HepG2 (cell line): ENCODE data around the gene KAT2A. TPM values are rescaled to one million over a fixed set of nuclear protein-coding genes. Genes with fewer than 3 reads are reported as not detected.
A peak's percentile ranks its signal among the peaks of the same experiment; 100 is the strongest.

Experiments
- DBP ChIP-seq: sonication (generic); formaldehyde crosslinking; IDR thresholded peaks from 2 replicates; pipeline ENCODE4 v1.4.0; 2020; ENCODE audit warnings: missing genetic modification reagents; ENCODE audit errors: not compliant biosample characterization
- GATAD2A ChIP-seq: IDR thresholded peaks from 2 replicates; pipeline ENCODE4 v1.6.1; 2016
- KDM5A ChIP-seq: fragments of 200-600 bp; sonication (generic); IDR thresholded peaks from 2 replicates; pipeline ENCODE4 v1.7.0; 2018; ENCODE audit warnings: antibody characterized with exemption, mild to moderate bottlenecking, low read length, borderline replicate concordance
- KMT2B ChIP-seq: IDR thresholded peaks from 2 replicates; pipeline ENCODE4 v1.6.1; 2016; ENCODE audit warnings: missing genetic modification reagents, missing compliant biosample characterization
- MZF1 ChIP-seq: sonication (generic); formaldehyde crosslinking; IDR thresholded peaks from 2 replicates; pipeline ENCODE4 v1.8.1; 2023; ENCODE audit warnings: mild to moderate bottlenecking, missing genetic modification reagents, borderline replicate concordance
- NR2F6 ChIP-seq, 2 experiments: IDR thresholded peaks; 2 replicates each; pipeline ENCODE4 v1.6.1; 2016; ENCODE audit warnings: antibody characterized with exemption in 1 of 2, mild to moderate bottlenecking in 1 of 2
- SKI ChIP-seq: fragments of 450-650 bp; IDR thresholded peaks from one replicate; pipeline ENCODE4 v1.6.1; 2018; ENCODE audit warnings: mild to moderate bottlenecking; ENCODE audit not compliant: partially characterized antibody
- SSRP1 ChIP-seq: IDR thresholded peaks from 2 replicates; pipeline ENCODE4 v1.6.1; 2016; ENCODE audit warnings: control low read depth
- TEAD3 ChIP-seq: optimal IDR thresholded peaks from 2 replicates; pipeline ENCODE3; 2016; ENCODE audit warnings: borderline replicate concordance
- ZBTB7B ChIP-seq: sonication (generic); formaldehyde crosslinking; IDR thresholded peaks from 2 replicates; pipeline ENCODE4 v1.4.0; 2020; ENCODE audit warnings: missing genetic modification reagents
- ZC3H13 ChIP-seq: sonication (generic); formaldehyde crosslinking; IDR thresholded peaks from 2 replicates; pipeline ENCODE4 v1.8.1; 2023; ENCODE audit warnings: mild to moderate bottlenecking, missing genetic modification reagents, moderate library complexity
- ZNF354B ChIP-seq: sonication (generic); formaldehyde crosslinking; IDR thresholded peaks from 2 replicates; pipeline ENCODE4 v1.8.0; 2022; ENCODE audit warnings: mild to moderate bottlenecking, missing genetic modification reagents
- ZNF564 ChIP-seq: sonication (generic); formaldehyde crosslinking; IDR thresholded peaks from 2 replicates; pipeline ENCODE4 v1.8.1; 2023; ENCODE audit warnings: mild to moderate bottlenecking, missing genetic modification reagents
- ZNF674 ChIP-seq: sonication (generic); formaldehyde crosslinking; IDR thresholded peaks from 2 replicates; pipeline ENCODE4 v1.5.0; 2020; ENCODE audit warnings: low read depth, mild to moderate bottlenecking, missing genetic modification reagents
- polyA plus RNA-seq, 8 experiments: library from polyadenylated mRNA; depleted of rRNA in 3 of 8; stranded (reverse) in 7 of 8; unstranded in 1 of 8; fragments of >200 nt; fragmentation: Illumina TruSeq in 4 of 8; extraction: Trizol in 4 of 8; gene quantifications; 2 replicates each; pipeline versions ENCODE4 v1.2.1 to v1.2.3, GENCODE V29; 2011 to 2016; ENCODE audit warnings: low read depth in 4 of 8, missing spikeins in 1 of 8, mixed read lengths in 1 of 8; ENCODE audit not compliant: insufficient read depth in 1 of 8
- total RNA-seq, 5 experiments: library from RNA; depleted of rRNA; stranded (reverse); fragments of >200 nt; fragmentation: Illumina TruSeq; extraction: Trizol; gene quantifications; 2 replicates each; pipeline ENCODE4 v1.2.3, GENCODE V29; 2016; ENCODE audit warnings: low read depth in 1 of 5
- TF ChIP-seq, protein P1 (sequence below): sonication (generic); formaldehyde crosslinking; IDR thresholded peaks from 2 replicates; pipeline ENCODE4 v1.5.0; 2020; ENCODE audit warnings: mild to moderate bottlenecking, missing genetic modification reagents, borderline replicate concordance
- TF ChIP-seq, protein P2 (sequence below): IDR thresholded peaks from 2 replicates; pipeline ENCODE4 v1.6.1; 2016; ENCODE audit warnings: mild to moderate bottlenecking, missing biosample characterization, missing genetic modification reagents
- TF ChIP-seq, protein P3 (sequence below): sonication (generic); formaldehyde crosslinking; IDR thresholded peaks from 2 replicates; pipeline ENCODE4 v1.4.0; 2020; ENCODE audit warnings: missing genetic modification reagents
- TF ChIP-seq, protein P4 (sequence below): sonication (generic); formaldehyde crosslinking; IDR thresholded peaks from 2 replicates; pipeline ENCODE4 v1.4.0; 2020; ENCODE audit warnings: missing genetic modification reagents, low read depth, mild to moderate bottlenecking, borderline replicate concordance

Gene KAT2A
- total and polyA plus RNA-seq, 2 of the 13 experiments (the other 11 are each of a cell fraction or from before 2014, with no cell fraction given): 29.1 to 90.4 TPM

GRCh38 chr17:42067371-42068091 lies 53.6 kb downstream of the KAT2A start (continued):
- TF ChIP-seq, protein P1, sequence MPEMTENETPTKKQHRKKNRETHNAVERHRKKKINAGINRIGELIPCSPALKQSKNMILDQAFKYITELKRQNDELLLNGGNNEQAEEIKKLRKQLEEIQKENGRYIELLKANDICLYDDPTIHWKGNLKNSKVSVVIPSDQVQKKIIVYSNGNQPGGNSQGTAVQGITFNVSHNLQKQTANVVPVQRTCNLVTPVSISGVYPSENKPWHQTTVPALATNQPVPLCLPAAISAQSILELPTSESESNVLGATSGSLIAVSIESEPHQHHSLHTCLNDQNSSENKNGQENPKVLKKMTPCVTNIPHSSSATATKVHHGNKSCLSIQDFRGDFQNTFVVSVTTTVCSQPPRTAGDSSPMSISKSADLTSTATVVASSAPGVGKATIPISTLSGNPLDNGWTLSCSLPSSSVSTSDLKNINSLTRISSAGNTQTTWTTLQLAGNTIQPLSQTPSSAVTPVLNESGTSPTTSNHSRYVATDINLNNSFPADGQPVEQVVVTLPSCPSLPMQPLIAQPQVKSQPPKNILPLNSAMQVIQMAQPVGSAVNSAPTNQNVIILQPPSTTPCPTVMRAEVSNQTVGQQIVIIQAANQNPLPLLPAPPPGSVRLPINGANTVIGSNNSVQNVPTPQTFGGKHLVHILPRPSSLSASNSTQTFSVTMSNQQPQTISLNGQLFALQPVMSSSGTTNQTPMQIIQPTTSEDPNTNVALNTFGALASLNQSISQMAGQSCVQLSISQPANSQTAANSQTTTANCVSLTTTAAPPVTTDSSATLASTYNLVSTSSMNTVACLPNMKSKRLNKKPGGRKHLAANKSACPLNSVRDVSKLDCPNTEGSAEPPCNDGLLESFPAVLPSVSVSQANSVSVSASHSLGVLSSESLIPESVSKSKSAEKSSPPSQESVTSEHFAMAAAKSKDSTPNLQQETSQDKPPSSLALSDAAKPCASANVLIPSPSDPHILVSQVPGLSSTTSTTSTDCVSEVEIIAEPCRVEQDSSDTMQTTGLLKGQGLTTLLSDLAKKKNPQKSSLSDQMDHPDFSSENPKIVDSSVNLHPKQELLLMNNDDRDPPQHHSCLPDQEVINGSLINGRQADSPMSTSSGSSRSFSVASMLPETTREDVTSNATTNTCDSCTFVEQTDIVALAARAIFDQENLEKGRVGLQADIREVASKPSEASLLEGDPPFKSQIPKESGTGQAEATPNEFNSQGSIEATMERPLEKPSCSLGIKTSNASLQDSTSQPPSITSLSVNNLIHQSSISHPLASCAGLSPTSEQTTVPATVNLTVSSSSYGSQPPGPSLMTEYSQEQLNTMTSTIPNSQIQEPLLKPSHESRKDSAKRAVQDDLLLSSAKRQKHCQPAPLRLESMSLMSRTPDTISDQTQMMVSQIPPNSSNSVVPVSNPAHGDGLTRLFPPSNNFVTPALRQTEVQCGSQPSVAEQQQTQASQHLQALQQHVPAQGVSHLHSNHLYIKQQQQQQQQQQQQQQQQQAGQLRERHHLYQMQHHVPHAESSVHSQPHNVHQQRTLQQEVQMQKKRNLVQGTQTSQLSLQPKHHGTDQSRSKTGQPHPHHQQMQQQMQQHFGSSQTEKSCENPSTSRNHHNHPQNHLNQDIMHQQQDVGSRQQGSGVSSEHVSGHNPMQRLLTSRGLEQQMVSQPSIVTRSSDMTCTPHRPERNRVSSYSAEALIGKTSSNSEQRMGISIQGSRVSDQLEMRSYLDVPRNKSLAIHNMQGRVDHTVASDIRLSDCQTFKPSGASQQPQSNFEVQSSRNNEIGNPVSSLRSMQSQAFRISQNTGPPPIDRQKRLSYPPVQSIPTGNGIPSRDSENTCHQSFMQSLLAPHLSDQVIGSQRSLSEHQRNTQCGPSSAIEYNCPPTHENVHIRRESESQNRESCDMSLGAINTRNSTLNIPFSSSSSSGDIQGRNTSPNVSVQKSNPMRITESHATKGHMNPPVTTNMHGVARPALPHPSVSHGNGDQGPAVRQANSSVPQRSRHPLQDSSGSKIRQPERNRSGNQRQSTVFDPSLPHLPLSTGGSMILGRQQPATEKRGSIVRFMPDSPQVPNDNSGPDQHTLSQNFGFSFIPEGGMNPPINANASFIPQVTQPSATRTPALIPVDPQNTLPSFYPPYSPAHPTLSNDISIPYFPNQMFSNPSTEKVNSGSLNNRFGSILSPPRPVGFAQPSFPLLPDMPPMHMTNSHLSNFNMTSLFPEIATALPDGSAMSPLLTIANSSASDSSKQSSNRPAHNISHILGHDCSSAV (CRISPR knock-in tag): no peak
- TF ChIP-seq KMT2B (CRISPR knock-in tag): no peak
- peak; percentile 89 for TF ChIP-seq ZBTB7B (CRISPR knock-in tag)
- no peak for TF ChIP-seq ZNF564 (CRISPR knock-in tag)
- TF ChIP-seq, protein P2, sequence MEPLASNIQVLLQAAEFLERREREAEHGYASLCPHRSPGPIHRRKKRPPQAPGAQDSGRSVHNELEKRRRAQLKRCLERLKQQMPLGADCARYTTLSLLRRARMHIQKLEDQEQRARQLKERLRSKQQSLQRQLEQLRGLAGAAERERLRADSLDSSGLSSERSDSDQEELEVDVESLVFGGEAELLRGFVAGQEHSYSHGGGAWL (CRISPR knock-in tag): 0 out of 2 replicates have a peak, but pooled peaks have one; percentile 29
- TF ChIP-seq GATAD2A (CRISPR knock-in tag): peak; percentile 49; the same call in 1 of the 2 replicates
- TF ChIP-seq TEAD3 (CRISPR knock-in tag): peak; percentile 68
- TF ChIP-seq KDM5A: no peak
- TF ChIP-seq, protein P3, sequence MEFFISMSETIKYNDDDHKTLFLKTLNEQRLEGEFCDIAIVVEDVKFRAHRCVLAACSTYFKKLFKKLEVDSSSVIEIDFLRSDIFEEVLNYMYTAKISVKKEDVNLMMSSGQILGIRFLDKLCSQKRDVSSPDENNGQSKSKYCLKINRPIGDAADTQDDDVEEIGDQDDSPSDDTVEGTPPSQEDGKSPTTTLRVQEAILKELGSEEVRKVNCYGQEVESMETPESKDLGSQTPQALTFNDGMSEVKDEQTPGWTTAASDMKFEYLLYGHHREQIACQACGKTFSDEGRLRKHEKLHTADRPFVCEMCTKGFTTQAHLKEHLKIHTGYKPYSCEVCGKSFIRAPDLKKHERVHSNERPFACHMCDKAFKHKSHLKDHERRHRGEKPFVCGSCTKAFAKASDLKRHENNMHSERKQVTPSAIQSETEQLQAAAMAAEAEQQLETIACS: no peak
- TF ChIP-seq SSRP1: no peak; the same call in 1 of the 2 replicates
- no peak for TF ChIP-seq ZNF354B (CRISPR knock-in tag)
- no peak for TF ChIP-seq MZF1 (CRISPR knock-in tag)
- TF ChIP-seq SKI: no peak
- TF ChIP-seq, protein P4, sequence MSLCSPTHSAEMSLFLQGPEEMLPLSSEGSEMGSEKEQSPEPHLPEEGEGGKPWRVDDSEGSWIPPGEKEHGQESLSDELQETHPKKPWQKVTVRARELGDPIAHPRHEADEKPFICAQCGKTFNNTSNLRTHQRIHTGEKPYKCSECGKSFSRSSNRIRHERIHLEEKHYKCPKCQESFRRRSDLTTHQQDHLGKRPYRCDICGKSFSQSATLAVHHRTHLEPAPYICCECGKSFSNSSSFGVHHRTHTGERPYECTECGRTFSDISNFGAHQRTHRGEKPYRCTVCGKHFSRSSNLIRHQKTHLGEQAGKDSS (CRISPR knock-in tag): no peak
- no peak for TF ChIP-seq ZC3H13 (CRISPR knock-in tag)
- TF ChIP-seq DBP: no peak
- no peak for TF ChIP-seq ZNF674 (CRISPR knock-in tag)
- peak; percentile 49; the same call in 1 of the 2 replicates for TF ChIP-seq NR2F6 (IDR thresholded peaks at IDR 0.05)
- peak; percentile 49 for TF ChIP-seq NR2F6 (CRISPR knock-in tag; IDR thresholded peaks at IDR 0.05)
